Osteoblast (primary cell): Measurements from ENCODE around the gene MALT1. TPM values are rescaled to one million over a fixed set of nuclear protein-coding genes. Genes with fewer than 3 reads are reported as not detected.
"Not testable (repeated sequence)": the region's sequence is repeated elsewhere in the genome, so short reads cannot be mapped to it uniquely, and the experiment has no call there.

Source experiments
- DNase-seq: peaks from one replicate; pipeline ENCODE4 v3.0.0; 2011; ENCODE audit warnings: low spot score, mixed read lengths; ENCODE audit not compliant: insufficient read length; ENCODE audit errors: missing footprints
- H2AFZ ChIP-seq: 2 replicates; pipeline ENCODE4 v1.6.0; 2011; ENCODE audit warnings: mild to moderate bottlenecking, low read length
- H3K27ac ChIP-seq: 2 replicates; pipeline ENCODE4 v1.5.1; 2011; ENCODE audit warnings: mild to moderate bottlenecking, low read depth, low read length, moderate library complexity
- H3K27me3 ChIP-seq: 2 replicates; pipeline ENCODE4 v1.6.0; 2012; ENCODE audit warnings: mild to moderate bottlenecking, control low read depth, inconsistent platforms, low read length, moderate library complexity; ENCODE audit not compliant: insufficient read depth
- H3K36me3 ChIP-seq: 2 replicates; pipeline ENCODE4 v1.5.1; 2011; ENCODE audit warnings: mild to moderate bottlenecking, low read length, control low read depth, moderate library complexity; ENCODE audit not compliant: insufficient read depth
- H3K4me1 ChIP-seq: 2 replicates; pipeline ENCODE4 v1.5.1; 2011; ENCODE audit warnings: mild to moderate bottlenecking, low read length, control low read depth, moderate library complexity; ENCODE audit not compliant: insufficient read depth
- H3K4me2 ChIP-seq: 2 replicates; pipeline ENCODE4 v1.6.0; 2011; ENCODE audit warnings: mild to moderate bottlenecking, low read length; ENCODE audit not compliant: insufficient read depth
- H3K4me3 ChIP-seq: fragments of 200-600 bp; sonication (generic); 3 replicates; pipeline ENCODE4 v1.5.1; 2012; ENCODE audit warnings: mild to moderate bottlenecking, low read length, inconsistent platforms; ENCODE audit not compliant: insufficient read depth
- H3K79me2 ChIP-seq: 2 replicates; pipeline ENCODE4 v1.6.0; 2012; ENCODE audit warnings: mild to moderate bottlenecking, low read length, control low read depth, inconsistent platforms; ENCODE audit not compliant: insufficient read depth
- H3K9me3 ChIP-seq: 2 replicates; pipeline ENCODE4 v1.5.1; 2011; ENCODE audit warnings: low read depth, low read length, control low read depth
- H4K20me1 ChIP-seq: 2 replicates; pipeline ENCODE4 v1.6.0; 2012; ENCODE audit warnings: mild to moderate bottlenecking, low read length, control low read depth; ENCODE audit not compliant: insufficient read depth
- total RNA-seq: library from RNA; depleted of rRNA; stranded (reverse); fragments of >200 nt; gene quantifications from 2 replicates; pipeline ENCODE4 v1.2.3, GENCODE V29; 2012
- TF ChIP-seq, protein P1 (sequence below): IDR thresholded peaks from 2 replicates; pipeline ENCODE4 v1.5.1; 2011; ENCODE audit warnings: mild to moderate bottlenecking, low read depth, low read length, moderate library complexity; ENCODE audit errors: extremely low read depth

MALT1 gene
- total RNA-seq, 1 donor = 55.7 TPM

DNA sequence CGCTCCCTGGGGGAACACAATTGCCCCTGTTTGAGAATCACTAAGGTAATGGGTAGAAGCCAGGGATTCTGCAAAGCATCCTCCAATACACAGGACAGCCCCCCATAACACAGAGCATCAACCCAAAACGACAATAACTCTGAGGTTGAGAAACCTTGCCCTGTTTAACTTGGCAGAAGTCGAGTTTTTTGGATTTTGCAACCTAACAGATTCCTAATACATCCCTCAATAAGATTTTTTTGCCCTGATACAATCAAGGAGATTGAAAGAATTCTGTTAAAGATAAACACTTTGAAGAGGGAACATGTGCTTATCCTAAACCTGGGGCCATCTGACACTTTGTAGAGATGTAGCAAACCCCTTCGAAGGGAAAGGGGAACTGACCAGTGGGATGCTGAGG, 100.9 kb downstream of the MALT1 start:
- Histone ChIP-seq H3K36me3 (no peaks in the 10 kb centered on the region), H2AFZ (no peak overlapping the region), H3K4me1 (peaks cover 6% of the 10 kb centered on the region), H3K4me2 (no peak overlapping the region), H3K27me3 (peaks cover 19% of the 10 kb centered on the region), H3K79me2 (no peaks in the 10 kb centered on the region), H4K20me1 (no peaks in the 10 kb centered on the region), H3K4me3 (no peak overlapping the region), H3K27ac (no peak overlapping the region), H3K9me3 (no peaks in the 10 kb centered on the region)
- TF ChIP-seq, protein P1, sequence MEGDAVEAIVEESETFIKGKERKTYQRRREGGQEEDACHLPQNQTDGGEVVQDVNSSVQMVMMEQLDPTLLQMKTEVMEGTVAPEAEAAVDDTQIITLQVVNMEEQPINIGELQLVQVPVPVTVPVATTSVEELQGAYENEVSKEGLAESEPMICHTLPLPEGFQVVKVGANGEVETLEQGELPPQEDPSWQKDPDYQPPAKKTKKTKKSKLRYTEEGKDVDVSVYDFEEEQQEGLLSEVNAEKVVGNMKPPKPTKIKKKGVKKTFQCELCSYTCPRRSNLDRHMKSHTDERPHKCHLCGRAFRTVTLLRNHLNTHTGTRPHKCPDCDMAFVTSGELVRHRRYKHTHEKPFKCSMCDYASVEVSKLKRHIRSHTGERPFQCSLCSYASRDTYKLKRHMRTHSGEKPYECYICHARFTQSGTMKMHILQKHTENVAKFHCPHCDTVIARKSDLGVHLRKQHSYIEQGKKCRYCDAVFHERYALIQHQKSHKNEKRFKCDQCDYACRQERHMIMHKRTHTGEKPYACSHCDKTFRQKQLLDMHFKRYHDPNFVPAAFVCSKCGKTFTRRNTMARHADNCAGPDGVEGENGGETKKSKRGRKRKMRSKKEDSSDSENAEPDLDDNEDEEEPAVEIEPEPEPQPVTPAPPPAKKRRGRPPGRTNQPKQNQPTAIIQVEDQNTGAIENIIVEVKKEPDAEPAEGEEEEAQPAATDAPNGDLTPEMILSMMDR = no peak
- no peak for DNase-seq

DNA sequence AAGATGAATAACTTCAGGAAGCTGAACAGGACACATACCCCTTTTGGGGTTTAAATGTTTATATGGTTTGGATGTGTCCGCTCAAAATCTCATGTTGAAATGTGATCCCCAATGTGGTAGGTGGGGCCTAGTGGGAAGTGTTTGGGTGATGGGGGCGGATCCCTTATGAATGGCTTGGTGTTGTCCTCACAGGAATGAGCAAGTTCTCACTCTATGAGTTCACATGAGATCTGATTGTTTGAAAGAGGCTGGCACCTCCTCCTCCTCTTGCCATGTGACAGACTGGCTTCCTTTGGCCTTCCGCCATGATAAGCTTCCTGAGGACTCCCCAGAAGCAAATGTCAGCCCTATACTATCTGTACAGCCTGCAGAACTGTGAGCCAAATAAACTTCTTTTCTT, 104.8 kb downstream of the MALT1 start:
- peaks cover 6% of the 10 kb centered on the region for H3K4me1 ChIP-seq
- H2AFZ ChIP-seq = no peak overlapping the region
- no peaks in the 10 kb centered on the region for H3K79me2 ChIP-seq
- no peaks in the 10 kb centered on the region for H3K36me3 ChIP-seq
- H4K20me1 ChIP-seq = no peaks in the 10 kb centered on the region
- no peak overlapping the region for H3K4me2 ChIP-seq
- no peaks in the 10 kb centered on the region for H3K9me3 ChIP-seq
- H3K27me3 ChIP-seq = peaks cover 3% of the 10 kb centered on the region
- H3K27ac ChIP-seq = no peak overlapping the region
- DNase-seq = no peak
- TF ChIP-seq, protein P1 = no peak
- no peak overlapping the region for H3K4me3 ChIP-seq

DNA sequence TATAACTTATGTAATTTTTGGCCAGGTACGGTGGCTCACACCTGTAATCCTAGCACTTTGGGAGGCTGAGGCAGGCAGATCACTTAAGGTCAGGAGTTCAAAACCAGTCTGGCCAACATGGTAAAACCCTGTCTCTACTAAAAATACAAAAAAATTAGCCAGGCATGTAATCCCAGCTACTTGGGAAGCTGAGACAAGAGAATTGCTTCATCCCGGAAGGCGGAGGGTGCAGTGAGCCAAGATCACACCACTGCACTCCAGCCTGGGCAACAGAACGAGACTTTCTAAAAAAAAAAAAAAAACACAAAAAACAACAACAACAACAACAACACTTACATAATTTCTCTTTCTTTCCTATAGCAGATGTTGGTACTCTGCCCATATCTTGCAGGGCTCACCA, 105.3 kb downstream of the MALT1 start:
- H3K27me3 ChIP-seq, H2AFZ ChIP-seq, H3K27ac ChIP-seq, H3K4me2 ChIP-seq, H3K9me3 ChIP-seq, H3K36me3 ChIP-seq, H3K4me3 ChIP-seq, DNase-seq, H4K20me1 ChIP-seq, H3K4me1 ChIP-seq, H3K79me2 ChIP-seq: not testable (repeated sequence)

DNA sequence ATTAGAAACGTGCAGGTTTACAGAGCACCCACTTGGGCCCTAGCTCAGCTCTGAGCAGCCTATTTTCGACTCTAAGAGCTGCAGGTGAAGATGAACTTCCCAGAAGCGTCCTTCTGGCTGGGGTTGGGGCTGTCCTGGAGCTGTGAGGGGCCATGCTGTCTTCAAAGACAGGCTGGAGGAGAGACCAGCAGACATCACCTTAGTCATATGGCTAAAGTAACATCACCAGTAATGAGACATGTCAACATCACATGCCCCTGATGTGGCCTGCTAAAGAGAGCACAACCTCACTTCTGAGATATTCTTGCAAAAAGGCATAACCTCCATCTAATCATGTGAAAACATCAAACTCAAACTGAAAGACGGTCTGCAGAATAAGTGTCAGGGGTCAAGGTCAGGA, 106.2 kb downstream of the MALT1 start:
- Histone ChIP-seq H3K36me3 (no peaks in the 10 kb centered on the region), H3K9me3 (no peaks in the 10 kb centered on the region), H4K20me1 (no peaks in the 10 kb centered on the region), H3K4me1 (no peaks in the 10 kb centered on the region), H3K27me3 (no peaks in the 10 kb centered on the region), H3K79me2 (no peaks in the 10 kb centered on the region), H2AFZ (no peak overlapping the region), H3K4me2 (no peak overlapping the region), H3K27ac (no peak overlapping the region), H3K4me3 (no peak overlapping the region)
- TF ChIP-seq, protein P1 = no peak
- peak; percentile 43 for DNase-seq
